Measurements from ENCODE around the gene CTRL.
A peak's percentile ranks its signal among the peaks of the same experiment; 100 is the strongest.
"Not testable (repeated sequence)": the region's sequence is repeated elsewhere in the genome, so short reads cannot be mapped to it uniquely, and the experiment has no call there.

Gene CTRL

DNA sequence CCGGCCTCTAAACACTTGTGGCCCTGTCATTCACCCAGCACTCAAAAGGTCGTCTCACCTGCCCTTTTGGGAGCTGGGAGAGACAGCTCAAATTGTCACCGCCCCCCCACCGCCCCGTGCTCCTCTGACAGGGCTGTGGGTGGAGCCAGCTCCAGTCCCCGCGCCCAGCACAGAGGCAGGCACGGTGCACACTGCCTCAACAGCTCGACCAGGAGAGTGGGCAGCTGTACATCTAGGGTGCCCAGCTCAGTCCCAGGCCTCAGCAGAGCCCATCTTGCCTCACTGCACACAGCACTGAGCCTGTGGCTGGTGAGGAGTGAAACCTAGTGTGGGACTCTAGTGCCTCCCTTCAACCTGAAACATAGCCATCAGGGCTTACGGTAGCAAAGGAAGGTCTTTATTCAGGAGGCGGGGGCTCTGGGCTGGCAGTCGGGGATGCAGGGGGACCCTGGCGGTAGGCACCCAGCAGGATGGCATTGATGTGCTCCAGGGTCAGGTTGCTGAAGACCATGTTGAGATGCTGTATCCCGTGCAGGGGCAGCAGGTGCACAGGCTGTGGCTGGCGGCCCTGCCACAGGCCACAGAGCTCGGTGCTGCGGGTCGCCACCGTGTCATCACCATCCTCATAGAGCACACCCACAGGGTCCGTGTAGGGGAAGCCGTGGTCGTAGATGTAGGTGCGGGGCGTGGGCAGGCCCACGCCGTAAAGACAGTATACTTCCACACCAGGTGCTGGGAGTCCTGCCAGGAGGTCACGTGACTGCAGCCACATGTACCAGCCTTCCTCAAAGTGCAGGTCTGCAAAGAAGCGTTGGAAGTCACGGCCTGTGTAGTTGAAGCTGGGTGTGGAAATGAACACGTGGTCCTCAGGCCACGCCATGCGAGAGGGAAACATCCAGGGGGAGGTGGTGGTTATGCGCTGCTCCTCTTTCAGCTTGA lies 8.1 kb upstream of the CTRL start:
- Histone ChIP-seq H3K27ac (no peak overlapping the region), H3K9me3 (replicated peaks in 1 of 11) (no peaks in the 10 kb centered on the region), H4K20me1 (peaks cover 7 to 38% (median 9%) of the 10 kb centered on the region in 11 experiments; a peak in 21 of 22 replicates), H3K9ac (peak overlapping the region in 3 of 11 experiments; percentile 18 to 22 (median 18); a peak in 3 of 22 replicates), H3K4me3 (no peak overlapping the region), H3K4me2 (peak overlapping the region; percentile 10 to 60 (median 52); a peak in 20 of 22 replicates), H3K4me1 (peaks cover 40 to 62% (median 51%) of the 10 kb centered on the region in 10 experiments), H3K36me3 (peaks cover 6 to 49% (median 27%) of the 10 kb centered on the region in 11 experiments; a peak in 21 of 22 replicates), H3K27me3 (no peaks in the 10 kb centered on the region)
- no peak for TF ChIP-seq Cebpa-rat (IDR thresholded peaks at IDR 0.05)

DNA sequence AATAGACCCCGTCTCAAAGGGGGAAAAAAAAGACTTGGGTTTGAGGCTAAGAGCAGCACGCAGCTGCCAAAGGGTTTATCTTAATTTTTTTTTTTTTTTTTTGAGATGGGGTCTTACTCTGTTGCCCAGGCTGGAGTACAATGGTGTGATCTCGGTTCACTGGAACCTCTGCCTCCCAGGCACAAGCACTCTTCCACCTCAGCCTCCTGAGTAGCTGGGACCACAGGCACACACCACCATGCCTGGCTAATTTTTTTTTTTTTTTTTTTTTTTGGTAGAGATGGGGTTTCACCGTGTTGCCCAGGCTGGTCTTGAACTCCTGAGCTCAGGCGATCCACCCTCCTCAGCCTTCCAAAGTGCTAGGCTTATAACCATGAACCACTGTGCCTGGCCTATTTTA lies 6.1 kb upstream of the CTRL start:
- peak overlapping the region; percentile 75 to 96 (median 94) for H3K4me2 ChIP-seq
- peaks cover 22 to 49% (median 32%) of the 10 kb centered on the region in 11 experiments for H3K36me3 ChIP-seq
- H3K27ac ChIP-seq = peak overlapping the region in 8 of 11 experiments; percentile 92 to 98 (median 96); a peak in 13 of 22 replicates
- H3K4me1 ChIP-seq = peaks cover 47 to 74% (median 58%) of the 10 kb centered on the region in 10 experiments
- not testable (repeated sequence) for H3K9me3 ChIP-seq (replicated peaks in 1 of 11); H3K27me3 ChIP-seq
- peak overlapping the region in 4 of 10 experiments; percentile 85 to 93 (median 90); a peak in 5 of 20 replicates for H3K4me3 ChIP-seq
- peaks cover 19 to 38% (median 25%) of the 10 kb centered on the region in 11 experiments for H4K20me1 ChIP-seq
- peak overlapping the region in 1 of 11 experiments; percentile 90; a peak in 3 of 22 replicates for H3K9ac ChIP-seq

DNA sequence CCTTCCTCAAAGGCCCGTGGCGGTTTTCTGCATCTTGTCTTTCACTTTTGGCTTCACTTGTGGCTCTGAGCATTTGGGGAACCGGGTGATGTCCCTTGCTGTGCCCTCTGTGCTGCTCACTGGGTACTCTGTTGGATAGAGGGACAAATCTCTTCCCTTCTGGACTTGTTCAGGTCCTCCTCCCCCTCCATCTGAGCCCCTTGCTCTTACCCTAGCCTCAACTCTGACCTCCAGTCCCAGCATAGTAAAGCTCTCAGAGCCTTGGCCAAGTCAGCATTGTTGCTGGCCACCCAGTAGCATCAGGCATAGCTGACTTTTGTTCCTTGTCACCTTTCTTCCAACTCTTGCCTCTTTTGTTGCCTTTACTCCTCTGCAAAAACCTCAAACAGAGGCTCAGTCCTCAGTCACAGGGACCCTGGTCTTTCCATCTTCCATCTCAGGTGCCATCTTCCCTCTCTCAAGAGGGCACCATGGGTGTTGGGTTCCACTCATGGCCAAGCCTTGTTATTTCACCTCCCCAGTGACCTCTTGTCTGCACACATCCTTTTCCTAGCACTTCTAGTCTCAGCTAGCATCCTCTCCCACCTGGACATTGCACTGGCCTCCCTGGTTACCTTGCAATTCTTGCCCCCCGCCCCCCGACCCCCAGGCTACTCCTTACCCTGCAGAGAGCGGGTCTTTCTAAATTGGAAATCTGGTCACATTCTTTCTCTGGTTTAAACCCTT lies 5.4 kb upstream of the CTRL start:
- H3K4me1 ChIP-seq = peaks cover 47 to 68% (median 54%) of the 10 kb centered on the region in 10 experiments
- peaks cover 19 to 39% (median 31%) of the 10 kb centered on the region in 11 experiments for H4K20me1 ChIP-seq
- TF ChIP-seq Cebpa-rat (IDR thresholded peaks at IDR 0.05) = no peak
- peak overlapping the region; percentile 81 to 98 (median 94); a peak in 21 of 22 replicates for H3K27ac ChIP-seq
- H3K36me3 ChIP-seq = peaks cover 28 to 49% (median 34%) of the 10 kb centered on the region in 11 experiments
- no peaks in the 10 kb centered on the region for H3K9me3 ChIP-seq (replicated peaks in 1 of 11)
- no peaks in the 10 kb centered on the region for H3K27me3 ChIP-seq
- H3K9ac ChIP-seq = peak overlapping the region; percentile 89 to 98 (median 93)
- H3K4me3 ChIP-seq = peak overlapping the region; percentile 73 to 97 (median 90)
- H3K4me2 ChIP-seq = peak overlapping the region; percentile 75 to 96 (median 94)

DNA sequence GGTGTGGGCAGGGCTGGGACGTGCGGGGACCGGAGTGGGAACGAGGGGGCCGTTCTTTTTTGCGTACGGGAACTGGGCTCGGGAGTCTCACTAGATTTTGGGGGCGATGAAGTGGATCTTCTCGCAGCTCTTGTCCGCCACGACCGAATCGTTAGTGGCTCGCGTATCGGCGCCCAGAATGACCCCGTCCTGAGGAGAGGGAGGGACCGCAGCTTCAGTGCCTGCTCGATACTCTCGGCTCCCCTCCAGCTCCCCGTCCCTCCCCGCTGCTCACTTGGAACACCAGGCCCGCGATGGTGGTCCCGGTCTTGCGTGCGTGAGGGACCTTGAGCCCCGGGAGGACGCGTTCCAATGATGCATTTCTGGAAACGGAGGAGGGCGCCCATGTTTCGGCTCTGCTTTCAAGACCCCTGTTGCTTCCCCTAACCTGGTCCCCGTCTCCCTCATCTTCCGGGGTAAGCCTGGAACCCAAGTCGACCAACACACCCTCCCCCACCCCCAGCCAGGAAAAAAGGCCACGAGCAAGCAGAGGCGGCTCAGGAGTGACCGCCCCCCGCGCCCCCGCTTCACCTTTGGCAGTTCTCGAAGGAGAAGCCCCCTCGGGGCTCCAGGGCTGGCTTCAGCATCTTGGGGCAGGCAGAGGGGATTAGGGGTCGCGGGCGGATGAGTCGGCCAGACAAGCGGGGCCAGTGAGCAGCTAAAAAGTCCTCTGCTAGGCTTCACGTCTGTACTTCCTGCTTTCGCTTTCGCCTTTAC lies 4.6 kb upstream of the CTRL start, which contains the start of gene PSMB10:
Gene PSMB10, minus strand, starts transcription at position 727 of the 756 bp plus-strand sequence. Its CDS starts 101 bp downstream, at position 626.
- no peak for TF ChIP-seq Cebpa-rat (IDR thresholded peaks at IDR 0.05)
- Histone ChIP-seq H3K4me1 (peaks cover 40 to 60% (median 47%) of the 10 kb centered on the region in 10 experiments), H3K9me3 (replicated peaks in 1 of 11) (no peaks in the 10 kb centered on the region), H3K27me3 (no peaks in the 10 kb centered on the region), H3K27ac (peak within 1 kb of the TSS; percentile 81 to 98 (median 94)), H4K20me1 (peaks cover 19 to 43% (median 38%) of the 10 kb centered on the region in 11 experiments), H3K4me3 (peak within 1 kb of the TSS; percentile 73 to 97 (median 90)), H3K4me2 (peak within 1 kb of the TSS; percentile 75 to 96 (median 94)), H3K36me3 (peaks cover 32 to 57% (median 41%) of the 10 kb centered on the region in 11 experiments), H3K9ac (peak within 1 kb of the TSS; percentile 89 to 98 (median 93))

DNA sequence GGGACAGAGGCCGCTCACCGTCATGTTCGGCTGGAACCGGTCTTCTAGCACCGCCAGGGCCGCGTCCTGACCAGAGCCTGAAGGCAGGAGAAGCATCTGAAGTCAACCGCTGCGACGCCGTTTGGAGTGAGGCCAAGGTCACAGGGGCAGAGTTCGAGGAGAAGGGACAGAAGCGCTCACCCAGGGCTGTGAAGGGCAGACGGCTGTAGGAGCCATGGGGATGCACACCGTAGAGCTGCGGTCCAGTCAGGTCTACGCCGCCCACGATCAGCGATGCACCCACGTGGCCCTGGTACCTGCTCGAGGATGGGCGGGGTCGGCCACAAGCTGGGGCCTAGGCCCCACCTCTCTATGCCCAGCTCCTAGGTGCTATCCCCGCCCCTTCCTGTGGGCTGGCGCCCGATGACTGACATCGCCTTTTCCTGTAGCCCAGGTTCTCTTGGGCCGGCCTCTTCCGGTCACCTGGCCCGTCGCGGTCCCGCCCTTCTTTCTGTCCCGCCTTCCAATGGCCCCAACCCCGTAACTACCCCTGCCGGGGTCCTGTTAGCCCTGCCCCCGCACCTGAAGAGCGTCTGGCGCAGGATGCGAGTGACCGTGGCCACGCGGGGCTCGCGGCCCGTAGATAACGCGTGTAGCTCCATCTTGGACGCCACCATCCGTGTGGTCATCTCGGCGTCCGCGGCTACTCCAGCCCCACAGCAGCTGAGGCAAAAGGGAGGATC lies 3.9 kb upstream of the CTRL start:
- H3K4me2 ChIP-seq = peak overlapping the region; percentile 75 to 96 (median 94)
- H3K27me3 ChIP-seq = no peaks in the 10 kb centered on the region
- H3K36me3 ChIP-seq = peaks cover 39 to 62% (median 48%) of the 10 kb centered on the region in 11 experiments
- peaks cover 37 to 53% (median 45%) of the 10 kb centered on the region in 10 experiments for H3K4me1 ChIP-seq
- H4K20me1 ChIP-seq = peaks cover 19 to 50% (median 41%) of the 10 kb centered on the region in 11 experiments
- TF ChIP-seq Cebpa-rat (IDR thresholded peaks at IDR 0.05) = no peak
- no peaks in the 10 kb centered on the region for H3K9me3 ChIP-seq (replicated peaks in 1 of 11)
- peak overlapping the region; percentile 81 to 98 (median 94) for H3K27ac ChIP-seq
- peak overlapping the region; percentile 73 to 97 (median 90) for H3K4me3 ChIP-seq
- H3K9ac ChIP-seq = peak overlapping the region; percentile 89 to 98 (median 93)

DNA sequence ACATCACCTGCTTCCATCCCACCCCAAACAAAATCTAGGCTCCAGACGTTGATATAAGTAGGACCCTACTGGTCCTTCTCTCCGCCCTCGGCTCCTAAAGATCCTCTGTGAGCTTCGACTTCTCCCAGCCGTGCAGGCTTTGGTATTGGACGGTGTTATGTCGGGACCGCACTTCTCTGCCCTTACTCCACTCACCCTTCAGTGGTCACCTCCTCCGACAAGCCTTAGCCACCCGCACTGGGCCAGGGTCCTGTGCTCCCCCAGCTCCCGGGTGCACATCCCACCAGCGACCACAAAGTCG lies 3.4 kb upstream of the CTRL start:
- Histone ChIP-seq H3K4me3 (peak overlapping the region; percentile 73 to 97 (median 90)), H3K4me1 (peaks cover 32 to 48% (median 41%) of the 10 kb centered on the region in 10 experiments), H3K27me3 (no peaks in the 10 kb centered on the region), H3K9me3 (replicated peaks in 1 of 11) (no peaks in the 10 kb centered on the region), H3K9ac (peak overlapping the region; percentile 89 to 98 (median 93); a peak in 20 of 22 replicates), H4K20me1 (peaks cover 19 to 52% (median 45%) of the 10 kb centered on the region in 11 experiments), H3K36me3 (peaks cover 44 to 62% (median 53%) of the 10 kb centered on the region in 11 experiments), H3K27ac (peak overlapping the region in 10 of 11 experiments; percentile 83 to 98 (median 94); a peak in 17 of 22 replicates), H3K4me2 (peak overlapping the region; percentile 75 to 96 (median 94))
- no peak for TF ChIP-seq Cebpa-rat (IDR thresholded peaks at IDR 0.05)

DNA sequence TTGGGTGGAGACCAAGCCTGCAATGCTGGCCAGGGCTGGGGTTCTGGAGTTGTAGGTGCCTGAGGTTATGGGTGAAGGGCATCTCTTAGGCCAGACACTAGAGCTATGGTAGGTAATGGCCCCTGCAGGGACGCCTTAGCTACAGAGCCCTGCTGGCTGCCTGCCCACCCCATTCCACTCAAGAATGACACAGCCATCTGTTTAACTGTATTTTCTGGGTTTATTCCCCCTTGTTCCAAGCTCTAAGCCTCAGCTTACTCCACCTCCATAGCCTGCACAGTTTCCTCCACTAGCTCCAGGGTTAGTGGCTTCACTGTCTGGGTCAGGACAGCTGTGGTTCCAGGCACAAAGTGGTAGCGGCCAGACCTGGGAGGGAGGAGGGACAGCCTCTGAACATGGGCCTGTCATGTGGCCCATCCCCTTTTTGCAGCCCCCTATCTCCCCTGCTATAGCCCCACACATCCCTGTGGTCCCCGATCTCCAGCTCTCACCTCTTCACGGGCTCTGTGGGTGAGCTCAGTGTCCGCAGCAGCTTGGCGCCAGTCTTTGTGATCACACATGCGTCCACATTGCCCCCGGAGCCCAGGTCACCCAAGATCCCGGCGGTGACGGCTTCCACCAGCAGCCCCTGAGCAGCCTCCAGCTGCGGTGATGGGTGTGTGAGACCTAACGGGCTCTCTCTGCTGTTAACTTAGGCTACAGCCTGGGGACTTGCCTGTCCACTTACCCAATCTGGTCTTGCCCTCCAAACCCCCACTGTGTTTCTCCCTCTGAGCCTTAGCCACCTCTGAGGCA lies 2.8 kb upstream of the CTRL start:
- peak overlapping the region; percentile 75 to 96 (median 94) for H3K4me2 ChIP-seq
- H3K4me1 ChIP-seq = peaks cover 30 to 44% (median 36%) of the 10 kb centered on the region in 10 experiments
- peak overlapping the region in 5 of 11 experiments; percentile 4 to 98 (median 96); a peak in 8 of 22 replicates for H3K27ac ChIP-seq
- no peak for TF ChIP-seq Cebpa-rat (IDR thresholded peaks at IDR 0.05)
- peak overlapping the region in 8 of 10 experiments; percentile 75 to 97 (median 90); a peak in 13 of 20 replicates for H3K4me3 ChIP-seq
- H3K9ac ChIP-seq = peak overlapping the region; percentile 89 to 98 (median 93); a peak in 18 of 22 replicates
- peaks cover 20 to 57% (median 51%) of the 10 kb centered on the region in 11 experiments for H4K20me1 ChIP-seq
- H3K36me3 ChIP-seq = peaks cover 45 to 62% (median 59%) of the 10 kb centered on the region in 11 experiments
- H3K9me3 ChIP-seq (replicated peaks in 1 of 11) = no peaks in the 10 kb centered on the region
- no peaks in the 10 kb centered on the region for H3K27me3 ChIP-seq

Measured in BLaER1 treated with 17β-estradiol and CSF1 and Interleukin-3, amounts not matched to agents 10 nM and 100 nM (cell line).